MM.1S (cell line): Measurements from ENCODE around the gene BCL2L1.

Experiments used
- DNase-seq: peaks from one replicate; pipeline ENCODE4 v3.0.0-alpha.2; 2015
- H2AFZ ChIP-seq: fragments of 300-600 bp; sonication (generic); 2 replicates; pipeline ENCODE4 v1.6.0; 2016; ENCODE audit warnings: antibody characterized with exemption, low read length
- H3F3A ChIP-seq: fragments of 300-600 bp; sonication (generic); 2 replicates; pipeline ENCODE4 v1.6.1; 2016; ENCODE audit warnings: mild to moderate bottlenecking, antibody characterized with exemption, low read length, moderate library complexity, mixed read lengths; ENCODE audit not compliant: insufficient read depth
- H3K27ac ChIP-seq: fragments of 300-600 bp; sonication (generic); 2 replicates; pipeline ENCODE4 v1.5.1; 2016; ENCODE audit warnings: mild to moderate bottlenecking, low read length
- H3K27me3 ChIP-seq: fragments of 300-600 bp; sonication (generic); replicated peaks from 2 replicates; pipeline ENCODE4 v1.6.0; 2016; ENCODE audit warnings: low read length; ENCODE audit not compliant: insufficient read depth
- H3K36me3 ChIP-seq: fragments of 300-600 bp; sonication (generic); replicated peaks from 2 replicates; pipeline ENCODE4 v1.6.1; 2016; ENCODE audit warnings: mild to moderate bottlenecking, low read length, mixed read lengths; ENCODE audit not compliant: insufficient read depth
- H3K4me1 ChIP-seq: fragments of 300-600 bp; sonication (generic); 2 replicates; pipeline ENCODE4 v1.6.1; 2016; ENCODE audit warnings: low read length, mixed read lengths
- H3K4me2 ChIP-seq: fragments of 300-600 bp; sonication (generic); 2 replicates; pipeline ENCODE4 v1.6.0; 2016; ENCODE audit warnings: low read depth, low read length
- H3K4me3 ChIP-seq: fragments of 300-600 bp; sonication (generic); 2 replicates; pipeline ENCODE4 v1.5.1; 2016; ENCODE audit warnings: low read length, mixed read lengths
- H3K79me2 ChIP-seq: fragments of 300-600 bp; sonication (generic); 2 replicates; pipeline ENCODE4 v1.6.1; 2016; ENCODE audit warnings: mixed run types, low read length, mixed read lengths
- H3K9ac ChIP-seq: fragments of 300-600 bp; sonication (generic); 2 replicates; pipeline ENCODE4 v1.6.1; 2016; ENCODE audit warnings: low read length, mixed read lengths
- H3K9me2 ChIP-seq: fragments of 300-600 bp; sonication (generic); replicated peaks from 2 replicates; pipeline ENCODE4 v1.6.1; 2016; ENCODE audit warnings: mild to moderate bottlenecking, low read length, mixed read lengths; ENCODE audit not compliant: insufficient read depth
- H3K9me3 ChIP-seq: fragments of 300-600 bp; sonication (generic); replicated peaks from 2 replicates; pipeline ENCODE4 v1.6.1; 2016; ENCODE audit warnings: mild to moderate bottlenecking, low read length, mixed read lengths; ENCODE audit not compliant: insufficient read depth
- H4K20me1 ChIP-seq: fragments of 300-600 bp; sonication (generic); 2 replicates; pipeline ENCODE4 v1.6.1; 2016; ENCODE audit warnings: mild to moderate bottlenecking, low read length, moderate library complexity, mixed read lengths; ENCODE audit not compliant: insufficient read depth
- EZH2 ChIP-seq: fragments of 300-600 bp; sonication (generic); optimal IDR thresholded peaks from 2 replicates; pipeline ENCODE3; 2017; ENCODE audit warnings: low read depth, mild to moderate bottlenecking, antibody characterized with exemption, low read length, mixed read lengths
- EZH2phosphoT487 ChIP-seq: fragments of 300-600 bp; sonication (generic); IDR thresholded peaks from 2 replicates; pipeline ENCODE4 v1.6.1; 2018; ENCODE audit warnings: antibody characterized with exemption, low read length
- TF ChIP-seq, protein P1 (sequence below): fragments of 300-600 bp; sonication (generic); IDR thresholded peaks from 2 replicates; pipeline ENCODE4 v1.5.1; 2016; ENCODE audit warnings: antibody characterized with exemption, low read length, mixed read lengths

BCL2L1 gene

DNA sequence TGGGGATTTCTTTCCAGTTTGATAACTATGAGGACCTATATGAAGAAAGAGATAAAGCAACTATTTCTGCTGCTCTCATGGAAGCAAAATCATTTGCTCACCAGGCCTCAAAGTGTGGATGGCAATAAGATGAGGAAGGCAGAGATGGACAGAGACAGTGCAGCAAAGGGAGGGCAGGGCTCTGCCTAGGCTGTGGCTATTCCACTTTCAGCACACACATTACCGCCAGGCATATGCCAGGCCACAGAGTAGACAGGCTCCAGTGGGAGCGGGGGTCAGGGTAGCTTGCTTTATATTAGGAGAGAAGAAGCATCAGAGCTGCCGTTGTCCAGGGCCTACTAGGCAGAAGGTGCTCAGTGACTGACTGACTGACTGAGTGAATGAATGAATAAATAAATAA lies 40.9 kb downstream of the BCL2L1 start:
- no peak for DNase-seq
- H3K36me3 ChIP-seq, result peaks cover 12% of the 10 kb centered on the region; the same call in 1 of the 2 replicates
- no peak overlapping the region for H3K4me3 ChIP-seq
- TF ChIP-seq, protein P1, sequence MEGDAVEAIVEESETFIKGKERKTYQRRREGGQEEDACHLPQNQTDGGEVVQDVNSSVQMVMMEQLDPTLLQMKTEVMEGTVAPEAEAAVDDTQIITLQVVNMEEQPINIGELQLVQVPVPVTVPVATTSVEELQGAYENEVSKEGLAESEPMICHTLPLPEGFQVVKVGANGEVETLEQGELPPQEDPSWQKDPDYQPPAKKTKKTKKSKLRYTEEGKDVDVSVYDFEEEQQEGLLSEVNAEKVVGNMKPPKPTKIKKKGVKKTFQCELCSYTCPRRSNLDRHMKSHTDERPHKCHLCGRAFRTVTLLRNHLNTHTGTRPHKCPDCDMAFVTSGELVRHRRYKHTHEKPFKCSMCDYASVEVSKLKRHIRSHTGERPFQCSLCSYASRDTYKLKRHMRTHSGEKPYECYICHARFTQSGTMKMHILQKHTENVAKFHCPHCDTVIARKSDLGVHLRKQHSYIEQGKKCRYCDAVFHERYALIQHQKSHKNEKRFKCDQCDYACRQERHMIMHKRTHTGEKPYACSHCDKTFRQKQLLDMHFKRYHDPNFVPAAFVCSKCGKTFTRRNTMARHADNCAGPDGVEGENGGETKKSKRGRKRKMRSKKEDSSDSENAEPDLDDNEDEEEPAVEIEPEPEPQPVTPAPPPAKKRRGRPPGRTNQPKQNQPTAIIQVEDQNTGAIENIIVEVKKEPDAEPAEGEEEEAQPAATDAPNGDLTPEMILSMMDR, result no peak
- no peak for TF ChIP-seq EZH2
- TF ChIP-seq EZH2phosphoT487, result no peak
- H3K9me3 ChIP-seq, result no peaks in the 10 kb centered on the region
- H3K27ac ChIP-seq, result peak overlapping the region; percentile 45; the same call in 1 of the 2 replicates
- H3K4me1 ChIP-seq, result peaks cover 86% of the 10 kb centered on the region
- no peak overlapping the region for H3K4me2 ChIP-seq
- no peaks in the 10 kb centered on the region for H3K9me2 ChIP-seq
- no peaks in the 10 kb centered on the region for H3K27me3 ChIP-seq
- H3K79me2 ChIP-seq, result peaks cover 100% of the 10 kb centered on the region
- H2AFZ ChIP-seq, result no peak overlapping the region
- H4K20me1 ChIP-seq, result no peaks in the 10 kb centered on the region
- H3K9ac ChIP-seq, result no peak overlapping the region
- H3F3A ChIP-seq, result peaks cover 59% of the 10 kb centered on the region

DNA sequence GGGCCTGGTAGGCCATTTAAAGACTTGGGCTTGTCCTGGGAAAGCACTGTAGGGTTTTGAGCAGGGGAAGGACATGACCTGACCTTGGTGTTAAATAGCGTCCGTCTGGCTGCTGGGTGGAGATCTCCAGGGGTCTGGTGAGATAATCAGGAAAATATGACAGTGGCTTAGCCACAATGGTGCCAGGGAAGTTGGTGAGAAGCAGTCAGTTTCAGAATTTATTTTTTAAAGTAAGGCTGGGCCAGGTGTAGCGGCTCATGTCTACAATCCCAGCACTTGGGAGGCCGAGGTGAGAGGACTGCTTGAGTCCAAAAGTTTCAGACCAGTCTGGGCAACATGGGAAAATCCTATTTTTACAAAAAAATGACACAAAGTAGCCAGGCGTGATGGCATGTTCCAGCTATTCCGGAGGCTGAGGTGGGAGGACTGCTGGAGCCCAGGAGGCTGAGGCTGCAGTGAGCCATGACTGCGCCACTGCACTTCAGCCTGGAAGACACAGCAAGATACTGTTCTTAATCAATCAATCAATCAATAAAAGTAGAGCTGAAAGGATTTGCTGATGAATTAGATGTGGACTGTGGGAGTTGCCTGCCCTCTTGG lies 41.4 kb downstream of the BCL2L1 start:
- no peak for DNase-seq
- Histone ChIP-seq H4K20me1 (no peaks in the 10 kb centered on the region), H3K79me2 (peaks cover 100% of the 10 kb centered on the region), H3K27me3 (no peaks in the 10 kb centered on the region), H3K4me1 (peaks cover 86% of the 10 kb centered on the region), H3K36me3 (peaks cover 12% of the 10 kb centered on the region; the same call in 1 of the 2 replicates), H3K4me3 (no peak overlapping the region), H3F3A (peaks cover 59% of the 10 kb centered on the region), H3K9ac (no peak overlapping the region), H3K27ac (peak overlapping the region; percentile 45; the same call in 1 of the 2 replicates), H3K9me2 (no peaks in the 10 kb centered on the region), H3K4me2 (no peak overlapping the region), H3K9me3 (no peaks in the 10 kb centered on the region), H2AFZ (no peak overlapping the region)
- TF ChIP-seq EZH2 (no peak), EZH2phosphoT487 (no peak)
- TF ChIP-seq, protein P1, result no peak

DNA sequence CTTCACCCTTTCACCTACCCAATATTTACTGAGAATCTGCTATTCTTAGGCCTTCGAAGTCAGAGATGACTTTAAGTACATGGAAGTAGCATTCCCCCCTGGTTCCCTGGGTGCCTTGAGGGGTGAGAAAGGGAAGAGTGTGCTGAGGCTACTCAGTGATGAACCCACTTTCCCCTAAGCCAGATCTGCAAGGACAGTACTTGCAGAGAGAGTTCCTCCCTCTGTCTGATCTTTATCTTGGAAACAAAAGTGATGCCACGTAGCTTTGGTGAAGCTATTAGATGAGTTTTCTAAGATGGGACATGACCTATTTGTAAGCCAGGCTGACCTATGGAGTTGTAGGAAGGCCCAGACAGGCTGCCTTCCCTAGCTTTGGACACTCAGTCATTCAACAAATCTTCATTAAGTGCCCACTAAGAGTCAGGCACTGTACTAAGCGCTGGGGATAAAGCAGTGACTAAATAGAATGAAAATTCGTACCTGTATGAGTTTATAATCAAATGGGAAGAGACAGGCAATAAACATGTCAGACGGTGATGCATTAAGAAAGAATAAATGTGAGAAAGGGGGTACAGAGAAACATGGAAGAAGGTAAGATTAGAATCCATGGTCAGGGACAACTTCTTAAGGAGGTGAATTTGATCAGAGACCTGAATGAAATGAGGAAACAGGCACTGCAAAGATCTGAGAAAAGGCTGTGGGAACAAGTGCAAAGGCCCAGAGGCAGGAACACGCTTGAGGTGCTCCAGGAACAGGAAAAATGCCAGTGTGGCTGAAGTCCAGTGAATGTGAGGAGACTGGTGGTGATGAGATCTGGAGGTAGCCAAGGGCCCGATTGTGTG lies 42.2 kb downstream of the BCL2L1 start:
- Histone ChIP-seq H2AFZ (no peak overlapping the region), H4K20me1 (no peaks in the 10 kb centered on the region), H3K36me3 (peaks cover 12% of the 10 kb centered on the region; the same call in 1 of the 2 replicates), H3K27me3 (no peaks in the 10 kb centered on the region), H3K4me3 (no peak overlapping the region), H3K9ac (no peak overlapping the region), H3K4me1 (peaks cover 86% of the 10 kb centered on the region), H3K9me2 (no peaks in the 10 kb centered on the region), H3K27ac (peak overlapping the region; percentile 45; the same call in 1 of the 2 replicates), H3F3A (peaks cover 58% of the 10 kb centered on the region), H3K9me3 (no peaks in the 10 kb centered on the region), H3K79me2 (peaks cover 100% of the 10 kb centered on the region), H3K4me2 (no peak overlapping the region)
- TF ChIP-seq, protein P1, result no peak
- TF ChIP-seq EZH2phosphoT487 (no peak), EZH2 (no peak)
- DNase-seq, result no peak
